Right hindlimb (tissue), 1 donor: ENCODE data around the gene ZNF679.
"Not testable (repeated sequence)": the region's sequence is repeated elsewhere in the genome, so short reads cannot be mapped to it uniquely, and the experiment has no call there.

Experiments used
- DNase-seq: peaks from one replicate; pipeline ENCODE4 v3.0.0-alpha.2; 2018

ZNF679 gene

GRCh38 chr7:64228174-64228573, at the start of gene ZNF679:
ZNF679 (plus strand) TSS chr7:64228474; CDS start chr7:64249118, 20,644 bp downstream.
- not testable (repeated sequence) for DNase-seq

DNA sequence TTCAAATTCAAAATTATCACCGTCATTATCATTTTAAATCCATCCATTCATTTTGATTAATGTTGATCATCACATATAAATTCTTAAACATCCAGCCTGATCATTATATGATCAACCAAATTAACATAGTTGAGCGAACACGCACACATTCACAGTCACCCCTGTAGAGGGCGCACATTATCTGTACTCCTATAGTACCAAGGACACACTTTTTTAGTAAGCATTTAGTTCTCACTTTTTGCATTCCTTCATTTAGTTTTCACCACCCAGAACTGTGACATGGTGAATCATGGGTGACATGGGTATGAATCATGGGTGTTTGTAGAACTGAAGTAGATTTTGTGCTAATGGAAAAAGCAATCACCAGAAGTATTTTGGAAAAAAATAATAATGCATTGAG, 47.3 kb upstream of the ZNF679 start:
- no peak for DNase-seq

DNA sequence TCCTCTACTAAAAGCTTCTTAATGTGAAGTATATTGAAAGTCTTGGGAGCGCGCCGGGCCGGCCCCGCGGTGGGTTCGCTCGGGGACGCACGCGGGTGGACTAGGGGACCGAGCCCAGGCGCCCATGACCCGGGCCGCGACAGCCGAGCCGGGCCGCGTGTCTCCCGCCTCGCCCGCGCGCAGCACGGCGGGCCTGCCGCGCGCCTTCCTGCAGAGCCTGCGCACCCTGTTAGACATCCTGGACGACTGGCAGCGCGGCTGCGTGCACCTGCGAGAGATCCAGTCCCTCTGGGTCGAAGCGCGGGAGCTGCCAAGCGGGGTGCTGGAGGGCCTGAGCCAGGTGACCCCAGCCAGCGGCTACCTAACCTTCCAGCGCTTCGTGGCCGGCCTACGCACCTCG, 46.7 kb upstream of the ZNF679 start:
- no peak for DNase-seq

DNA sequence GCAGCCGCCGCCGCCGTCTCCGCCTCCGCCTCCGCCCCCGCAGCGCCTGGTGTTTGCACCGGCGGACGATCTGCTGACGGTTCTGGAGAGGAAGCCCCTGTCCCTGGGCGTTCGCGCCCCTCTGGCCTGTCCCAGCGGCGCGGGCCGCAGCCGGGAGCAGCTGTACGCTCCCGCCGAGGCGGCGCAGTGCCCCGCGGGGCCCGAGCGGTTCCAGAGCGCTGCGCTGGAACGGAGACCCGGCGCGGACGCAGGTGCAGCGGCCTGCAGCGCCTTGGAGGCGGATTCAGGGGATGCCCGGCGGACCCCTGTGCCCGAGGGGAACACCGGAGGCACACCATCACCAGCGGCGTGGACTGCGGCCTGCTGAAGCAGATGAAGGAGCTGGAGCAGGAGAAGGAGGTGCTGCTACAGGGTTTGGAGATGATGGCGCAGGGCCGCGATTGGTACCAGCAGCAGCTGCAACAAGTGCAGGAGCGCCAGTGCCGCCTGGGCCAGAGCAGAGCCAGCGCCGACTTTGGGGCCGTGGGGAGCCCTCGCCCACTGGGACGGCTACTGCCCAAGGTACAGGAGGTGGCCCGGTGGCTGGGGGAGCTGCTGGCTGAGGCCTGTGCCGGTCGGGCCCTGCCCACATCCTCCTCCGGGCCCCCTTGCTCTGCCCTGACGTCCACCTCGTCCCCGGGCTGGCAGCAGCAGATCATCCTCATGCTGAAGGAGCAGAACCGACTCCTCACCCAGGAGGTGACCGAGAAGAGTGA, 46.1 kb upstream of the ZNF679 start:
- DNase-seq, result no peak

DNA sequence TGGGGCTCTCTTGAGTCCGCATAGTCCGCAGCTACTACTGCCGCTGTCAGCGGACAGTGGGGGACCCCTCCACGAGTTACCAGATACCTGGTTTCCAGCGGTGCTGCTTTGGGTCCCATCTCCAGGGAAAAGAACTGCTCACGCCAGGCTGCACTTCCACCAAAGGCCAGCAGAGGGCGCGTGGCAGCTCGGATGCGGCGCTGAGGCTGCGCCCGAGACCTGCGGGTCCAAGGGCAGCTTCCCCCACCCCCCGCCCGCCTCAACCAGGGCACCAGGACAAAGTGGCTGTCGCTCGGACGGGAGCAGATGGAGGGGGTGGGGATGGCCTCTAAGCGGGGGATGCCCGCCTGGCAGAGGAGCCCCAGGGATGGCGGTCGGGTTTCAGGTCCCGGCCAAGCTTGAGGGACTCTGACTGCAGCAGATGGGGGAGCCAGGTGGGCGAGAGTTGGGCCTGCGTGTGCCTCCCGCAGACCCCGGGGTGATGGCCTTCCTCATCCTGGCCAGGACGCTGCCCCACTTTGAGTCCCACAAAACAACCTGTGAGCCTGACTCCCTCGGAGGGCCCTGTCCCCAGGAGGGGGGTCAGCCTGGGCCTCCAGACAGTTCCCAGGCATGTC, 45.0 kb upstream of the ZNF679 start:
- DNase-seq, result no peak

- DNase-seq, result no peak
These were observed 44.4 kb upstream of the ZNF679 start for GRCh38 chr7:64183827-64184372.

DNA sequence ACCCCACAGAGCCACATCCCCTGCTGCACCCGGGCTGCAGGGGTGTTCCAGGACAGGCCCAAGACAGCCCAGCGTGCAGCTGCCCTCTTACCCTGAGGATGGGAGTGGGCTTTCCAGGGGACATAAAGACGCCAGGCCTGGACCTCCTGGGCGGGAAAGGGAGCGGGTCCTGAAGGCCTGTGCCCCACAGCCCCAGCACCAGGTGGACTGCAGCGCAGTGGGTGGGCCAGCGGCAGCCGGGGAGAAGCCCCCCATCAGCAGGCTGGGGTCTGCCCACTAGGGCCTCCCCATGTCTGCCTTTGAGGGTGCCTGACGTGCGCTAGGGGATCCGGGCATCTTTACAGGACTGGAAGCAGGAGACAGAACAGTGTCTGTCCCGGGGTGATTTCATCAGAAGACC, 43.9 kb upstream of the ZNF679 start:
- no peak for DNase-seq

GRCh38 chr7:64187408-64187807, 40.9 kb upstream of the ZNF679 start:
- no peak for DNase-seq

DNA sequence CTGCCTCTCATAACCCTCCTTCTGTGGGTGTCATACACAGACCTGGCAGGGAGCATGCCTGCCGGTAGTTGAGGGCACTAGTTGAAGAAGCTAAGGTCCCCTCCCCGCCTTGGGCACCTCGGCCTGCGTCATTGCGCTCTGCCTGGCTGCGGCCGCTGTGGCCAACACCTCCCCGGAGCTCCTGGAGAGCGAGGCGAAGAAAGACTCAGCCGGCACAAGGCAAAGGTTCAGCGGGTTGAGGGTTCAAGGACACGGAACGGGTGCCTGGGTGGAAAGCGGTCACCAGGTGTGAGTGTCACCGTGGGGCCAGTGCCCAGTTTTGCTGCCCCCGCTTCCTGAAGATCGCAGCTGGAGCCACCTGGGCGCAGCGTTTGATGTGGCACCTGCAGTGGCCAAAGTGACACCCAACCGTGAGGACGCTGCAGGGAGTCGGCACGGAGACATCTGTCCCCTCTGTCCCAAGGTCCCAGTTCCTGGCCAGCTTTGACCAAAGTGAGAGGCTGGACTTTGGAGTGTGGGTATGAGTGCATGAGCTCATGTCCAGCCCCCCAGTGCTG, 36.0 kb upstream of the ZNF679 start:
- no peak for DNase-seq

- DNase-seq, result no peak
These were observed 35.5 kb upstream of the ZNF679 start for GRCh38 chr7:64192775-64193174.

- DNase-seq, result no peak
These were observed 21.4 kb upstream of the ZNF679 start, which contains the start of gene ZNF735 for GRCh38 chr7:64206903-64207302. ZNF735 (plus strand) TSS chr7:64207203; CDS start chr7:64207203, 0 bp downstream.

GRCh38 chr7:64219710-64220298, 8.5 kb upstream of the ZNF679 start:
- not testable (repeated sequence) for DNase-seq

DNA sequence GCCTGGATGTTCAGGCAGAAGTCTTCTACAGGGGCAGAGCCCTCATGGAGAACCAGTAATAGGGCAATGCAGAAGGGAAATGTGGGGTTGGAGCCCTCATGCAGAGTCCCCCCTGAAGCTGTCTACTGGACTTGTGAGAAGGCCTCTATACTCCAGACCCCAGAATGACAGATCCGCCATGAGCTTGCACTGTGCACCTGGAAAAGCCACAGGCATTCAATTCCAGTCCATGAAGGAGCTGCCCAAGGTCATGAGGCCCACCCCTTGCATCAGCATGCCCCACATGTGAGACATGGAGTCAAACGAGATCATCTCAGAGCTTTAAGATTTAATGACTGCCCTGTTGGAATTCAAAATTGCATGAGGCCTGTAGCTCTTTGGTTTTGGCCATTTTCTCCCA, 4.9 kb upstream of the ZNF679 start:
- DNase-seq, result no peak

- DNase-seq, result no peak
These were observed 38.2 kb downstream of the ZNF679 start for GRCh38 chr7:64266341-64266919.

GRCh38 chr7:64277630-64278029, 49.4 kb downstream of the ZNF679 start:
- DNase-seq, result no peak

GRCh38 chr7:64294701-64295420, 66.6 kb downstream of the ZNF679 start:
- DNase-seq, result no peak

- DNase-seq, result not testable (repeated sequence)
These were observed 69.1 kb downstream of the ZNF679 start for GRCh38 chr7:64297418-64297817.

GRCh38 chr7:64300641-64301405, 72.5 kb downstream of the ZNF679 start:
- no peak for DNase-seq

- DNase-seq, result peak; percentile 93
These were observed 79.2 kb downstream of the ZNF679 start for GRCh38 chr7:64307254-64308015.

DNA sequence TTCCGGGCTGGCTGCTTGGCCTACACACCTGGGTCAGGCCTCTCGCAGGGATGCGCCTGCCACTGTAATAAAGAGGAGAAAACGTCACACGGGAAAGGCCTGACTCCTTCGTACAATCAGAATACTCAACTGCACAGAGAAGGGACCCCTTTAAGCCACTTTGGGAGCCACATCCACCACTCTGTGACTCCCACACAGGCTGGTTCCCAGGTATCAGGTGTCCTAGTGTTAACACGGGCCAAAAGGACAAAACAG, 79.7 kb downstream of the ZNF679 start:
- DNase-seq, result no peak

GRCh38 chr7:64310426-64310825, 82.2 kb downstream of the ZNF679 start:
- DNase-seq, result no peak
